MM.1S (cell line): ENCODE measurements around the gene LMTK3.
"Not testable (repeated sequence)": the region's sequence is repeated elsewhere in the genome, so short reads cannot be mapped to it uniquely, and the experiment has no call there.

Source experiments
- DNase-seq: peaks from one replicate; pipeline ENCODE4 v3.0.0-alpha.2; 2015
- H2AFZ ChIP-seq: fragments of 300-600 bp; sonication (generic); 2 replicates; pipeline ENCODE4 v1.6.0; 2016; ENCODE audit warnings: antibody characterized with exemption, low read length
- H3F3A ChIP-seq: fragments of 300-600 bp; sonication (generic); 2 replicates; pipeline ENCODE4 v1.6.1; 2016; ENCODE audit warnings: mild to moderate bottlenecking, antibody characterized with exemption, low read length, moderate library complexity, mixed read lengths; ENCODE audit not compliant: insufficient read depth
- H3K27ac ChIP-seq: fragments of 300-600 bp; sonication (generic); 2 replicates; pipeline ENCODE4 v1.5.1; 2016; ENCODE audit warnings: mild to moderate bottlenecking, low read length
- H3K27me3 ChIP-seq: fragments of 300-600 bp; sonication (generic); replicated peaks from 2 replicates; pipeline ENCODE4 v1.6.0; 2016; ENCODE audit warnings: low read length; ENCODE audit not compliant: insufficient read depth
- H3K36me3 ChIP-seq: fragments of 300-600 bp; sonication (generic); replicated peaks from 2 replicates; pipeline ENCODE4 v1.6.1; 2016; ENCODE audit warnings: mild to moderate bottlenecking, low read length, mixed read lengths; ENCODE audit not compliant: insufficient read depth
- H3K4me1 ChIP-seq: fragments of 300-600 bp; sonication (generic); 2 replicates; pipeline ENCODE4 v1.6.1; 2016; ENCODE audit warnings: low read length, mixed read lengths
- H3K4me2 ChIP-seq: fragments of 300-600 bp; sonication (generic); 2 replicates; pipeline ENCODE4 v1.6.0; 2016; ENCODE audit warnings: low read depth, low read length
- H3K4me3 ChIP-seq: fragments of 300-600 bp; sonication (generic); 2 replicates; pipeline ENCODE4 v1.5.1; 2016; ENCODE audit warnings: low read length, mixed read lengths
- H3K79me2 ChIP-seq: fragments of 300-600 bp; sonication (generic); 2 replicates; pipeline ENCODE4 v1.6.1; 2016; ENCODE audit warnings: mixed run types, low read length, mixed read lengths
- H3K9ac ChIP-seq: fragments of 300-600 bp; sonication (generic); 2 replicates; pipeline ENCODE4 v1.6.1; 2016; ENCODE audit warnings: low read length, mixed read lengths
- H3K9me2 ChIP-seq: fragments of 300-600 bp; sonication (generic); replicated peaks from 2 replicates; pipeline ENCODE4 v1.6.1; 2016; ENCODE audit warnings: mild to moderate bottlenecking, low read length, mixed read lengths; ENCODE audit not compliant: insufficient read depth
- H3K9me3 ChIP-seq: fragments of 300-600 bp; sonication (generic); replicated peaks from 2 replicates; pipeline ENCODE4 v1.6.1; 2016; ENCODE audit warnings: mild to moderate bottlenecking, low read length, mixed read lengths; ENCODE audit not compliant: insufficient read depth
- H4K20me1 ChIP-seq: fragments of 300-600 bp; sonication (generic); 2 replicates; pipeline ENCODE4 v1.6.1; 2016; ENCODE audit warnings: mild to moderate bottlenecking, low read length, moderate library complexity, mixed read lengths; ENCODE audit not compliant: insufficient read depth
- EZH2 ChIP-seq: fragments of 300-600 bp; sonication (generic); optimal IDR thresholded peaks from 2 replicates; pipeline ENCODE3; 2017; ENCODE audit warnings: low read depth, mild to moderate bottlenecking, antibody characterized with exemption, low read length, mixed read lengths
- EZH2phosphoT487 ChIP-seq: fragments of 300-600 bp; sonication (generic); IDR thresholded peaks from 2 replicates; pipeline ENCODE4 v1.6.1; 2018; ENCODE audit warnings: antibody characterized with exemption, low read length
- TF ChIP-seq, protein P1 (sequence below): fragments of 300-600 bp; sonication (generic); IDR thresholded peaks from 2 replicates; pipeline ENCODE4 v1.5.1; 2016; ENCODE audit warnings: antibody characterized with exemption, low read length, mixed read lengths

Gene LMTK3

GRCh38 chr19:48487948-48488347 lies 23.7 kb downstream of the LMTK3 start:
- Histone ChIP-seq H3K9ac (no peak overlapping the region), H4K20me1 (no peaks in the 10 kb centered on the region), H2AFZ (no peak overlapping the region), H3K9me2 (no peaks in the 10 kb centered on the region), H3K27ac (no peak overlapping the region), H3K27me3 (peaks cover 3% of the 10 kb centered on the region; the same call in 1 of the 2 replicates), H3K9me3 (no peaks in the 10 kb centered on the region), H3K4me3 (no peak overlapping the region), H3K36me3 (no peaks in the 10 kb centered on the region), H3F3A (peaks cover 7% of the 10 kb centered on the region), H3K4me2 (no peak overlapping the region), H3K79me2 (no peaks in the 10 kb centered on the region), H3K4me1 (peaks cover 25% of the 10 kb centered on the region)
- DNase-seq, result no peak
- TF ChIP-seq EZH2 (no peak), EZH2phosphoT487 (no peak)
- TF ChIP-seq, protein P1, sequence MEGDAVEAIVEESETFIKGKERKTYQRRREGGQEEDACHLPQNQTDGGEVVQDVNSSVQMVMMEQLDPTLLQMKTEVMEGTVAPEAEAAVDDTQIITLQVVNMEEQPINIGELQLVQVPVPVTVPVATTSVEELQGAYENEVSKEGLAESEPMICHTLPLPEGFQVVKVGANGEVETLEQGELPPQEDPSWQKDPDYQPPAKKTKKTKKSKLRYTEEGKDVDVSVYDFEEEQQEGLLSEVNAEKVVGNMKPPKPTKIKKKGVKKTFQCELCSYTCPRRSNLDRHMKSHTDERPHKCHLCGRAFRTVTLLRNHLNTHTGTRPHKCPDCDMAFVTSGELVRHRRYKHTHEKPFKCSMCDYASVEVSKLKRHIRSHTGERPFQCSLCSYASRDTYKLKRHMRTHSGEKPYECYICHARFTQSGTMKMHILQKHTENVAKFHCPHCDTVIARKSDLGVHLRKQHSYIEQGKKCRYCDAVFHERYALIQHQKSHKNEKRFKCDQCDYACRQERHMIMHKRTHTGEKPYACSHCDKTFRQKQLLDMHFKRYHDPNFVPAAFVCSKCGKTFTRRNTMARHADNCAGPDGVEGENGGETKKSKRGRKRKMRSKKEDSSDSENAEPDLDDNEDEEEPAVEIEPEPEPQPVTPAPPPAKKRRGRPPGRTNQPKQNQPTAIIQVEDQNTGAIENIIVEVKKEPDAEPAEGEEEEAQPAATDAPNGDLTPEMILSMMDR, result no peak

GRCh38 chr19:48487544-48487943 lies 24.1 kb downstream of the LMTK3 start:
- no peaks in the 10 kb centered on the region for H3K9me3 ChIP-seq
- no peaks in the 10 kb centered on the region for H4K20me1 ChIP-seq
- H3F3A ChIP-seq, result peaks cover 7% of the 10 kb centered on the region
- H3K9ac ChIP-seq, result no peak overlapping the region
- TF ChIP-seq EZH2phosphoT487 (no peak), EZH2 (no peak)
- TF ChIP-seq, protein P1, result no peak
- H3K4me3 ChIP-seq, result no peak overlapping the region
- H3K4me2 ChIP-seq, result no peak overlapping the region
- H3K27me3 ChIP-seq, result peaks cover 3% of the 10 kb centered on the region; the same call in 1 of the 2 replicates
- peaks cover 24% of the 10 kb centered on the region for H3K4me1 ChIP-seq
- H3K79me2 ChIP-seq, result no peaks in the 10 kb centered on the region
- DNase-seq, result no peak
- no peak overlapping the region for H3K27ac ChIP-seq
- no peak overlapping the region for H2AFZ ChIP-seq
- no peaks in the 10 kb centered on the region for H3K9me2 ChIP-seq
- no peaks in the 10 kb centered on the region for H3K36me3 ChIP-seq

GRCh38 chr19:48486706-48487105 lies 24.9 kb downstream of the LMTK3 start:
- H3K9me2 ChIP-seq, H3K9ac ChIP-seq, DNase-seq, H3K27me3 ChIP-seq, H3F3A ChIP-seq, H3K36me3 ChIP-seq, H2AFZ ChIP-seq, H3K79me2 ChIP-seq, H3K9me3 ChIP-seq, H3K27ac ChIP-seq, H3K4me2 ChIP-seq, H3K4me3 ChIP-seq, H4K20me1 ChIP-seq: not testable (repeated sequence)
- H3K4me1 ChIP-seq, result peaks cover 20% of the 10 kb centered on the region

GRCh38 chr19:48484931-48485612 lies 26.6 kb downstream of the LMTK3 start:
- H4K20me1 ChIP-seq, result no peaks in the 10 kb centered on the region
- H3K4me3 ChIP-seq, result no peak overlapping the region
- H3K4me2 ChIP-seq, result no peak overlapping the region
- TF ChIP-seq EZH2, result no peak
- no peak for TF ChIP-seq EZH2phosphoT487
- TF ChIP-seq, protein P1, result no peak
- peaks cover 7% of the 10 kb centered on the region for H3K4me1 ChIP-seq
- no peak overlapping the region for H3K9ac ChIP-seq
- H3K79me2 ChIP-seq, result no peaks in the 10 kb centered on the region
- no peak overlapping the region for H2AFZ ChIP-seq
- no peak overlapping the region for H3K27ac ChIP-seq
- no peaks in the 10 kb centered on the region for H3K27me3 ChIP-seq
- no peak for DNase-seq
- no peaks in the 10 kb centered on the region for H3K9me3 ChIP-seq
- H3K36me3 ChIP-seq, result no peaks in the 10 kb centered on the region
- H3F3A ChIP-seq, result peaks cover 7% of the 10 kb centered on the region; the same call in 1 of the 2 replicates
- no peaks in the 10 kb centered on the region for H3K9me2 ChIP-seq
